ENCODE results near the gene MYORG.

Gene MYORG

DNA sequence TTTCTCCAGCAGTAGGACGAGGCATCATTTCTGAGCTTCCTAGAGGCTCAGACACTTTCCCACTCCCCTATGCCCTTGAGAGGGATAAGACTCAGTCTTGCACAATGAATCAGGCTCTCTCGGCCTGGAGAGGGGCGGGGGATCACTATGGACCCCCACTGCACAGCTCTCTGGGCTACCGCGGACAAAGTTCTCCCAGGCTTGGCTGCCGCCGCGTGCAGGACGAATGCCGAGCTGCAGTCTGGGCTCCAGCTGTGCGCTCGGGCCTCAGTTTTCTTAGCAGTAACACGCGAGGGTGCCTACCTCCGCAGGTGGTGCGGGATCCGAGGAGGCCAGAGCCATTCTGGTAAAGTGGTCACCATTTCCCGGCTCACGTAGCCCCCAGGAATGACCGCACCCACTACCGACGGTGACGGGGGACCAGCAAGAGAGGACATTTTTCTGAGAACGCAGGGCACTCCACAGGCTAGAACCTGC, 3.4 kb upstream of the MYORG start:
- Histone ChIP-seq H3F3A (ENCODE audit: insufficient read depth, low read length) (no peaks in the 10 kb centered on the region; the same call in 1 of the 2 replicates), H3K27me3 (replicated peaks; ENCODE audit: insufficient read depth, low read length) (no peaks in the 10 kb centered on the region), H3K36me3 (replicated peaks; ENCODE audit: insufficient read depth, low read length) (no peaks in the 10 kb centered on the region), H3K4me2 (ENCODE audit: low read depth, low read length) (peak overlapping the region; percentile 99), H3K79me2 (ENCODE audit: low read length) (no peaks in the 10 kb centered on the region), H3K9ac (ENCODE audit: low read length) (no peak overlapping the region), H3K27ac (ENCODE audit: low read length) (no peak overlapping the region), H2AFZ (ENCODE audit: low read length) (peak overlapping the region; percentile 91), H3K9me3 (replicated peaks; ENCODE audit: insufficient read depth, low read length) (no peaks in the 10 kb centered on the region), H3K9me2 (replicated peaks; ENCODE audit: insufficient read depth, low read length) (no peaks in the 10 kb centered on the region), H3K4me1 (ENCODE audit: low read length) (peaks cover 14% of the 10 kb centered on the region), H3K4me3 (ENCODE audit: low read length) (peak overlapping the region; percentile 67), H4K20me1 (ENCODE audit: insufficient read depth, low read length) (no peaks in the 10 kb centered on the region)
- TF ChIP-seq EZH2phosphoT487 (IDR thresholded peaks at IDR 0.05; ENCODE audit: low read length) (no peak), EZH2 (optimal IDR thresholded peaks at IDR 0.05; ENCODE audit: low read depth, low read length) (no peak)
- TF ChIP-seq, protein P1, sequence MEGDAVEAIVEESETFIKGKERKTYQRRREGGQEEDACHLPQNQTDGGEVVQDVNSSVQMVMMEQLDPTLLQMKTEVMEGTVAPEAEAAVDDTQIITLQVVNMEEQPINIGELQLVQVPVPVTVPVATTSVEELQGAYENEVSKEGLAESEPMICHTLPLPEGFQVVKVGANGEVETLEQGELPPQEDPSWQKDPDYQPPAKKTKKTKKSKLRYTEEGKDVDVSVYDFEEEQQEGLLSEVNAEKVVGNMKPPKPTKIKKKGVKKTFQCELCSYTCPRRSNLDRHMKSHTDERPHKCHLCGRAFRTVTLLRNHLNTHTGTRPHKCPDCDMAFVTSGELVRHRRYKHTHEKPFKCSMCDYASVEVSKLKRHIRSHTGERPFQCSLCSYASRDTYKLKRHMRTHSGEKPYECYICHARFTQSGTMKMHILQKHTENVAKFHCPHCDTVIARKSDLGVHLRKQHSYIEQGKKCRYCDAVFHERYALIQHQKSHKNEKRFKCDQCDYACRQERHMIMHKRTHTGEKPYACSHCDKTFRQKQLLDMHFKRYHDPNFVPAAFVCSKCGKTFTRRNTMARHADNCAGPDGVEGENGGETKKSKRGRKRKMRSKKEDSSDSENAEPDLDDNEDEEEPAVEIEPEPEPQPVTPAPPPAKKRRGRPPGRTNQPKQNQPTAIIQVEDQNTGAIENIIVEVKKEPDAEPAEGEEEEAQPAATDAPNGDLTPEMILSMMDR (IDR thresholded peaks at IDR 0.05; ENCODE audit: low read length) = no peak
- DNase-seq = peak; percentile 22

DNA sequence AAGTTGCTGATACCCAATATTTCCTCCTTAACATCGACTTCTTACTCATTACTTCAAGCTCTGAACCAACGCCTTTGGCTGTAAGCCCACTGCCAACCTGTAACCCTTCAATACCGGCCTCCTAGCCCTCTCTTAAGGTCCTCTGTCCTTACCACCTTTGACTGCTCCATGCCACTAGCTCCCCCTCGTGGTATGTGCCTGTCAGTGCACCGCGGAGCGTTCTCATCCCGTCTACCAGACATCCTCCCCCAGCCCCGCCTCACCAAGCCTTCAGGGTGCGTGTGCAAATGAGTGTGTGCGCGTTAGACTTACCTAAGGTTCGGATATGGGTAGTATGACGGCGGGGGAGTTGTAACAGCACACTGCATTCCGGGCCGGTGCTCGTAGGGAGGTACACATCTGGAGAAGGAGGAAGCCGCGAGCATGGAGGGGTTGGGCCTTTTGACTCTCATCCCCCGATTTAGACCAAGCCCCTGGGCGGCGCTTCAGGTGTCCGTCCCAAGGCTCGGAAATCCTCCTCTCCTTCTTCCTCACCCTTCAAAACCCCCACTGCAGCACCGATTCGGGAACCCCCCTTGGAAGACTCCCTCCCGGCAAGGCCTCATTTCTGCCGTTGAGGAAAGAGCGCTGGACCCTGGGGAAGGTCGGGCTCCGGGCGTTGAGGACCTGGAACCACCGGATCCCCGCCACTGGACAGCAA, 2.8 kb upstream of the MYORG start:
- Histone ChIP-seq H3K36me3 (replicated peaks; ENCODE audit: insufficient read depth, low read length) (no peaks in the 10 kb centered on the region), H3K4me1 (ENCODE audit: low read length) (peaks cover 14% of the 10 kb centered on the region), H4K20me1 (ENCODE audit: insufficient read depth, low read length) (no peaks in the 10 kb centered on the region), H3K79me2 (ENCODE audit: low read length) (no peaks in the 10 kb centered on the region), H3F3A (ENCODE audit: insufficient read depth, low read length) (no peaks in the 10 kb centered on the region; the same call in 1 of the 2 replicates), H3K9ac (ENCODE audit: low read length) (peak overlapping the region; percentile 14; the same call in 1 of the 2 replicates), H2AFZ (ENCODE audit: low read length) (peak overlapping the region; percentile 91), H3K27ac (ENCODE audit: low read length) (no peak overlapping the region), H3K27me3 (replicated peaks; ENCODE audit: insufficient read depth, low read length) (no peaks in the 10 kb centered on the region), H3K9me2 (replicated peaks; ENCODE audit: insufficient read depth, low read length) (no peaks in the 10 kb centered on the region), H3K9me3 (replicated peaks; ENCODE audit: insufficient read depth, low read length) (no peaks in the 10 kb centered on the region), H3K4me2 (ENCODE audit: low read depth, low read length) (peak overlapping the region; percentile 99), H3K4me3 (ENCODE audit: low read length) (peak overlapping the region; percentile 67)
- DNase-seq = peak; percentile 84
- TF ChIP-seq EZH2phosphoT487 (IDR thresholded peaks at IDR 0.05; ENCODE audit: low read length) (no peak), EZH2 (optimal IDR thresholded peaks at IDR 0.05; ENCODE audit: low read depth, low read length) (no peak)
- TF ChIP-seq, protein P1 (IDR thresholded peaks at IDR 0.05; ENCODE audit: low read length) = peak; percentile 99

DNA sequence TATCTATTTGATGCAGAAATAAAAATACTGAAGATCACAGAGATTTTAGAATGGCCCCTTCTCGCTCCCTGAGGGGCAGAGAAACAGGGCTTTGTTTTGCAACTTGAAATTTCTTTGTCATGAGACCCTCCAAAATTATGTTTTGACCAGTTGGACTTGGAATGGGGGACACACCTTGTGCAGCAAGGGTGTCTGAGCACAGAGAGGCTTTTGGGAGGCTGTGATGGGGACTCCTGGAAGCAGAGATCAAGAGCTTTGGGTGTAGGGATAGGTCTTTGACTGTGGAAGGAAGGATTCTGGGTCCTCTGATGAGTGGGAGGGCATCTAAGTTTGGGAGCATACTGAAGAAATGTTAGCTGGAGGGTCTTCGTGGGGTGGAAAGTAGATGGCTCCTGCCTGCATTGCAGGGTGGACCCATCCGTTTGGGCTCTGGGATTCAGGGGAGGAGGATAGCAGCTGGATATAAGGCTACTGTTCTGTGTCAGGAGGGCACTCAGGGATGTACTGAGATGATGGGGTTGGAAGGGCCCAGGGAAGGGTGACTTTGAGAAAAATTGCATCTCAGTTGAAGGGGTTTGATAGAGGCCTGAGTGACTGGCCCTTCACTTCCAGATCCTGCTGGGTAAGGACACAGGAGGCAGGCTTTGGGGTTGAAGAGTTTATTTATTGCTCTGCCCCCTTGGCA, 1.8 kb upstream of the MYORG start:
- H3K9me3 ChIP-seq (replicated peaks; ENCODE audit: insufficient read depth, low read length) = no peaks in the 10 kb centered on the region
- no peak overlapping the region for H3K4me3 ChIP-seq (ENCODE audit: low read length)
- no peak overlapping the region for H3K9ac ChIP-seq (ENCODE audit: low read length)
- TF ChIP-seq, protein P1 (IDR thresholded peaks at IDR 0.05; ENCODE audit: low read length) = no peak
- TF ChIP-seq EZH2phosphoT487 (IDR thresholded peaks at IDR 0.05; ENCODE audit: low read length) (no peak), EZH2 (optimal IDR thresholded peaks at IDR 0.05; ENCODE audit: low read depth, low read length) (no peak)
- no peak overlapping the region for H3K27ac ChIP-seq (ENCODE audit: low read length)
- H3K4me1 ChIP-seq (ENCODE audit: low read length) = peaks cover 14% of the 10 kb centered on the region
- H3K9me2 ChIP-seq (replicated peaks; ENCODE audit: insufficient read depth, low read length) = no peaks in the 10 kb centered on the region
- H2AFZ ChIP-seq (ENCODE audit: low read length) = no peak overlapping the region
- no peak for DNase-seq
- H3K79me2 ChIP-seq (ENCODE audit: low read length) = no peaks in the 10 kb centered on the region
- no peaks in the 10 kb centered on the region for H3K36me3 ChIP-seq (replicated peaks; ENCODE audit: insufficient read depth, low read length)
- no peaks in the 10 kb centered on the region for H4K20me1 ChIP-seq (ENCODE audit: insufficient read depth, low read length)
- H3K27me3 ChIP-seq (replicated peaks; ENCODE audit: insufficient read depth, low read length) = no peaks in the 10 kb centered on the region
- H3F3A ChIP-seq (ENCODE audit: insufficient read depth, low read length) = no peaks in the 10 kb centered on the region; the same call in 1 of the 2 replicates
- no peak overlapping the region for H3K4me2 ChIP-seq (ENCODE audit: low read depth, low read length)

All from MM.1S (cell line).